GM12891 (cell line): ENCODE results near the gene FARP1.

ENCODE experiments used
- DNase-seq: peaks from one replicate; pipeline ENCODE4 v3.0.0; 2011; ENCODE audit warnings: low spot score; ENCODE audit not compliant: insufficient read length
- FAIRE-seq: peaks from 2 replicates; lab custom pipeline; 2011; peaks lifted over from hg19 to GRCh38; lab: Jason Lieb, UNC
- PAX5 ChIP-seq: IDR thresholded peaks from 2 replicates; pipeline ENCODE4 v1.6.1; 2011; ENCODE audit warnings: low read length, moderate library complexity, mild to moderate bottlenecking; ENCODE audit not compliant: insufficient read depth, severe bottlenecking
- POLR2A ChIP-seq: IDR thresholded peaks from 2 replicates; pipeline ENCODE4 v1.6.1; 2011; ENCODE audit warnings: low read depth, low read length, control low read depth
- POLR2AphosphoS5 ChIP-seq: IDR thresholded peaks from 2 replicates; pipeline ENCODE4 v1.6.1; 2011; ENCODE audit warnings: low read depth, low read length, control low read depth
- POU2F2 ChIP-seq: IDR thresholded peaks from 2 replicates; pipeline ENCODE4 v1.6.1; 2011; ENCODE audit warnings: low read depth, mild to moderate bottlenecking, control low read depth, low read length, moderate library complexity
- SPI1 ChIP-seq: IDR thresholded peaks from 2 replicates; pipeline ENCODE4 v1.6.1; 2011; ENCODE audit warnings: low read depth, low read length, control low read depth
- TAF1 ChIP-seq: IDR thresholded peaks from 2 replicates; pipeline ENCODE4 v1.6.1; 2011; ENCODE audit warnings: low read depth, low read length, control low read depth

Gene FARP1

GRCh38 chr13:98232456-98232855 lies 89.6 kb downstream of the FARP1 start:
- FAIRE-seq (no peak), DNase-seq (no peak)
- no peak for TF ChIP-seq POU2F2
- TF ChIP-seq PAX5: no peak
- TF ChIP-seq POLR2AphosphoS5: no peak
- no peak for TF ChIP-seq SPI1
- no peak for TF ChIP-seq POLR2A
- TF ChIP-seq TAF1: no peak

GRCh38 chr13:98233127-98233526 lies 90.2 kb downstream of the FARP1 start:
- TF ChIP-seq SPI1 (no peak), POLR2AphosphoS5 (no peak), POU2F2 (no peak), POLR2A (no peak), PAX5 (no peak), TAF1 (no peak)
- DNase-seq: no peak
- no peak for FAIRE-seq

- FAIRE-seq: no peak
- no peak for DNase-seq
- TF ChIP-seq POU2F2 (no peak), POLR2A (no peak), TAF1 (no peak), POLR2AphosphoS5 (no peak), SPI1 (no peak)
Measured at GRCh38 chr13:98234348-98234747, 91.5 kb downstream of the FARP1 start.

- no peak for TF ChIP-seq TAF1
- TF ChIP-seq PAX5: no peak
- no peak for TF ChIP-seq POU2F2
- FAIRE-seq (no peak), DNase-seq (no peak)
Measured at GRCh38 chr13:98236197-98236596, 93.3 kb downstream of the FARP1 start.

DNA sequence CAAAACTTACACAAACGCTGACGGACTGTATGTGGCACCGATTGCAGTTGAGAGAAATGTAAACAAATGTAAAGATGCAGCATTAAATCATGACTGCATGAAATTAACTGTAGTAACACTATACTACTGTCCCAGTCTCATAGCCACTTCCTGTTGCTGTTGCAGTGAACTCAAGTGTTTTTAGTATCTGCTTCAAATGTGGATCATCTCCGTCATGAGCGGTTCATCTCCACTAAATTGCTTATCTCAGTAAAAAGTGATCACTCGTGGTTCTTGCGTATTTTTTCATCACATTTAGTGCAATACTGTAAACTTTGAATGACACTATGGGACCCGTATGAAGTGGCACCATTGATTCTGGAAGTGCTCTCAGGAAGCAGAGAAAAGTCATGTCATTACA lies 94.4 kb downstream of the FARP1 start:
- FAIRE-seq (no peak), DNase-seq (no peak)
- TF ChIP-seq POLR2AphosphoS5 (no peak), POU2F2 (no peak), PAX5 (no peak), TAF1 (no peak), POLR2A (no peak)

DNA sequence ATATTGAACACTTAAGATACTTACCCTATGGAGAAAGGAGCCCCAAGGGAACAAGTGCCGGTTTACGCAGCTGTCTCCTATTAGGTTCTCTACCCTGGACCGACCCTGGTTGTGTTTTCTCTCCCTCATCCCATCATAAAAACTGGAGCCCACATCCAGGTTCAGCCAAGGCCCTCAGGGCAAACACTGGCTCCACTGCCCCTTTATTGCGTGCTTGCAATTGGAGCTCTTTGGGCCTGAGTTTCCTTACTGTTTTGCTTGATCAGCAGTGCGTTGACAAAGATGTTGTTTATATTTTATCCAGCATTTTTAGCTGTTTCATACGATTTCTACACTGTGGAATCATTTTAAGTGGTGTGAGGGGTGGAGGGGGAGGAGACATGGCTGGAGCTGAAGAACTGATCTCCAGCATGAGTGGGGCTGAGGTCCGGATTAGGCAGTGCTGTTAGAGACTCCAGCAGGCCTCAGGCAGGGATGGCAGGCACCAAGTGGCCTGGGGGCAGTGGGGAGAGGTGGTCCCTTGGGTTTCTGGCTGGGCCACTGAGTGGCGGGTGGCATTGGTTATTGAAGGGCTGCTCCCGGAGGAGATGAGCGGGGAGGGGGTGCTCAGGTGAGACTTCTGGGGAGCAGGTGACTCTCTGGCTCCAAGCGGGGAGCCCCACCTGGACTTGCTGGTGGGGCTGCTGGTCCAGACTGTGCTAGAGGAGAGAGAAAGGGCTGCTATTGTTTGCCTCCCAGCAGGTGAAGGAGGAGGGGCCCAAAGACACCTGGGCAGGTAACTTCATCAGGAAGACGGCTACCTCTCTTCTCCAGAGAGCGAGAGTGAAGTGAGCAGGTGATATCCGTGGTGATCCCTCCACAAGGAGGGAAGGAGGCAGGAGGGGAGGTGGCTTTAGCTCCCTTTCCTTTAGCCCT lies 96.5 kb downstream of the FARP1 start:
- DNase-seq (no peak), FAIRE-seq (no peak)
- TF ChIP-seq POU2F2: no peak
- no peak for TF ChIP-seq PAX5
- TF ChIP-seq TAF1: no peak
- no peak for TF ChIP-seq POLR2A
- no peak for TF ChIP-seq SPI1
- TF ChIP-seq POLR2AphosphoS5: no peak

- TF ChIP-seq POU2F2: no peak
- no peak for TF ChIP-seq POLR2AphosphoS5
- no peak for TF ChIP-seq SPI1
- no peak for TF ChIP-seq POLR2A
- TF ChIP-seq TAF1: no peak
- no peak for TF ChIP-seq PAX5
- no peak for DNase-seq
- FAIRE-seq: no peak
Measured at GRCh38 chr13:98240135-98240534, 97.2 kb downstream of the FARP1 start.

- DNase-seq (no peak), FAIRE-seq (no peak)
- TF ChIP-seq POLR2AphosphoS5: no peak
- TF ChIP-seq PAX5: no peak
- TF ChIP-seq POLR2A: no peak
- no peak for TF ChIP-seq TAF1
- TF ChIP-seq SPI1: no peak
- no peak for TF ChIP-seq POU2F2
Measured at GRCh38 chr13:98240974-98241373, 98.1 kb downstream of the FARP1 start.

- FAIRE-seq: no peak
- DNase-seq: no peak
- no peak for TF ChIP-seq SPI1
- TF ChIP-seq POLR2AphosphoS5: no peak
- TF ChIP-seq TAF1: no peak
- TF ChIP-seq POU2F2: no peak
- TF ChIP-seq PAX5: no peak
- TF ChIP-seq POLR2A: no peak
Measured at GRCh38 chr13:98241976-98242375, 99.1 kb downstream of the FARP1 start.

DNA sequence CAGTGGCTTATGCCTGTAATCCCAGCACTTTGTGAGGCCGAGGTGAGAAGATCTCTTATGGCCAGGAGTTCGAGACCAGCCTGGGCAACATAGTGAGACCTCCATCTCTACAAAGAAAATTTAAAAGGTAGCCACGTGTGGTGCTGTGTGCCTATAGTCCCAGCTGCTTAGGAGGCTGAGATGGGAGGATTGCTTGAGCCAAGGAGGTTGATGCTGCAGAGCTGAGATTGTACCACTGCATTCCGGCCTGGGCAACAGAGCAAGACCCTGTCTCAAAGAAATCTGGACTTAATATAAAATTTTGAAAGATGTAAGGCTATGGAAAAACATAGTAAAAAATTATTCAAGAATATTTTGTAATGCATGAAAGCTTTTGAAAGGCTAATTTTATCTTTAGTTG lies 99.5 kb downstream of the FARP1 start:
- FAIRE-seq: no peak
- TF ChIP-seq SPI1 (no peak), POU2F2 (no peak), POLR2AphosphoS5 (no peak), POLR2A (no peak), TAF1 (no peak), PAX5 (no peak)
- no peak for DNase-seq
